Caco-2 (cell line): ENCODE measurements around the gene EHMT1. TPM values are rescaled to one million over a fixed set of nuclear protein-coding genes. Genes with fewer than 3 reads are reported as not detected.

Experiments
- BruUV-seq: library from RNA; stranded (reverse); fragments of 400-500 nt; replicated peaks from 2 replicates; lab custom pipeline; 2021; lab: Mats Ljungman, UMichigan
- CTCF ChIA-PET: fragments of 300-600 bp; sonication (Branson Sonifier 250); formaldehyde crosslinking; loops from one replicate; lab custom pipeline; 2022; ENCODE audit warnings: antibody characterized with exemption; lab: Charles Lee
- POLR2A ChIA-PET: fragments of 300-600 bp; sonication (Branson Sonifier 250); formaldehyde crosslinking; loops from one replicate; lab custom pipeline; 2022; ENCODE audit warnings: antibody characterized with exemption; lab: Charles Lee
- DNase-seq, 2 experiments: peaks; one replicate each; pipeline versions ENCODE4 v3.0.0 to v3.0.0-alpha.2; 2020 to 2022
- H3K27me3 ChIP-seq: replicated peaks from 2 replicates; pipeline ENCODE4 v1.6.0; 2011; ENCODE audit warnings: low read length; ENCODE audit not compliant: control insufficient read depth, insufficient read depth
- H3K36me3 ChIP-seq: 2 replicates; pipeline ENCODE4 v1.5.1; 2011; ENCODE audit warnings: low read length; ENCODE audit not compliant: control insufficient read depth, insufficient read depth
- H3K4me1 ChIP-seq: fragments of 250-450 bp; sonication (Bioruptor Pico); 2 replicates; pipeline ENCODE4 v1.5.1; 2020; ENCODE audit warnings: mild to moderate bottlenecking
- H3K4me3 ChIP-seq: 2 replicates; pipeline ENCODE4 v1.5.1; 2011; ENCODE audit warnings: low read depth, mild to moderate bottlenecking, control low read depth, low read length
- H3K9me3 ChIP-seq: fragments of 250-450 bp; sonication (Bioruptor Pico); 2 replicates; pipeline ENCODE4 v1.5.1; 2020; ENCODE audit warnings: mild to moderate bottlenecking, moderate library complexity
- H3K27ac Mint-ChIP-seq: one replicate; pipeline ENCODE4 v1.8.0; 2022; ENCODE audit warnings: mixed read lengths; ENCODE audit not compliant: unreplicated experiment
- H3K27me3 Mint-ChIP-seq: one replicate; pipeline ENCODE4 v1.8.0; 2022; ENCODE audit warnings: mixed read lengths; ENCODE audit not compliant: insufficient read depth, unreplicated experiment
- H3K36me3 Mint-ChIP-seq: one replicate; pipeline ENCODE4 v1.8.0; 2022; ENCODE audit warnings: mild to moderate bottlenecking, mixed read lengths; ENCODE audit not compliant: insufficient read depth, unreplicated experiment
- H3K4me1 Mint-ChIP-seq: one replicate; pipeline ENCODE4 v1.8.0; 2022; ENCODE audit warnings: low read depth, mixed read lengths; ENCODE audit not compliant: unreplicated experiment
- H3K4me3 Mint-ChIP-seq: one replicate; pipeline ENCODE4 v1.8.0; 2022; ENCODE audit warnings: mild to moderate bottlenecking, moderate library complexity, mixed read lengths; ENCODE audit not compliant: unreplicated experiment
- H3K9me3 Mint-ChIP-seq: one replicate; pipeline ENCODE4 v1.8.0; 2022; ENCODE audit warnings: mixed read lengths; ENCODE audit not compliant: unreplicated experiment
- intact Hi-C: fragments of 100-400 bp; cut with micrococcal nuclease; formaldehyde crosslinking; loops from one replicate; pipeline ENCODE4 v1.10.0; 2022; ENCODE audit not compliant: unreplicated experiment
- total RNA-seq: library from RNA; stranded (reverse); gene quantifications from 2 replicates; pipeline ENCODE4 v1.2.3, GENCODE V29; 2022
- TF ChIP-seq, protein P1 (sequence below), 2 experiments: fragments of 200-600 bp in 1 of 2; IDR thresholded peaks; 1 replicate in 1 of 2; 2 replicates in 1 of 2; pipeline versions ENCODE4 v1.5.1 to v1.8.0; 2011 to 2022; ENCODE audit warnings: antibody characterized with exemption in 1 of 2, control low read depth in 1 of 2, inconsistent platforms in 1 of 2, low read depth in 1 of 2, low read length in 1 of 2, mild to moderate bottlenecking in 1 of 2, moderate library complexity in 1 of 2; ENCODE audit not compliant: insufficient read depth in 1 of 2, severe bottlenecking in 1 of 2, unreplicated experiment in 1 of 2

The EHMT1 gene
- total RNA-seq, 1 experiment from 2014 or later: 92.9 TPM

DNA sequence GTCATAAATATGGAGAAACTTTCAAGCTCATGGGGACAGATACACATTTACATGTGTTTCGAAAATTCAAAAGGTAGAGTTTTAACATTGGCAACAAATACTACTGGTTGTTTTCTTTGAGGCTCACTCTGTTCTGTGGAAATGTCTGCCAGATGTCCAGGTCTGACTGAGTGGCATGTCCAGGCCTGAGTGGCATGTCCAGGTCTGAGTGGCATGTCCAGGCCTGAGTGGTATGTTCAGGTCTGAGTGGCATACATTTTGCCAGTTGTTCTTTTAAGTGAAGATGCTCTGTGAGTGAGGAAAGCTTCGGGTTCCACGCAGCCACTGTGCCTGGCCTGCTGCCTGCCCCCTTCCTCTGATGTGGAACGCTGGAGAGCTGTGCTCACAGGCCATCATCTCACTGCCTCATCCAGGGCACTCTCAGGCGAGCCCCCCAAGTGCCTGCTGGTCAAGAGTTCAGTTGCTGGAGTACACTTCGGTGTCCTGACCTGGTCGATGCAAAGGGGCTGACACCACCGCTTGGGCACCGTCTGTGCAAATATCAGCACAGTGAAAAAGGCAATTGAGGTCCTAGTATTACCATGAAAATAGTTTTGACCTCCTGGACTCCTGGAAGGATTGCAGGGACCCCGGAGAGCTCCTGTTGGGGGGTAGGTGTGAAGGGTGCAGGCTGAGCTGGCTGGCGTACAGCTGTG is 89.9 kb downstream of the EHMT1 start:
- CTCF ChIA-PET: no interaction called here
- Mint-ChIP-seq H3K9me3 (peaks cover 15% of the 10 kb centered on the region), H3K4me1 (no peaks in the 10 kb centered on the region), H3K27me3 (no peaks in the 10 kb centered on the region), H3K27ac (no peak overlapping the region), H3K36me3 (peaks cover 37% of the 10 kb centered on the region), H3K4me3 (no peak overlapping the region)
- TF ChIP-seq, protein P1, sequence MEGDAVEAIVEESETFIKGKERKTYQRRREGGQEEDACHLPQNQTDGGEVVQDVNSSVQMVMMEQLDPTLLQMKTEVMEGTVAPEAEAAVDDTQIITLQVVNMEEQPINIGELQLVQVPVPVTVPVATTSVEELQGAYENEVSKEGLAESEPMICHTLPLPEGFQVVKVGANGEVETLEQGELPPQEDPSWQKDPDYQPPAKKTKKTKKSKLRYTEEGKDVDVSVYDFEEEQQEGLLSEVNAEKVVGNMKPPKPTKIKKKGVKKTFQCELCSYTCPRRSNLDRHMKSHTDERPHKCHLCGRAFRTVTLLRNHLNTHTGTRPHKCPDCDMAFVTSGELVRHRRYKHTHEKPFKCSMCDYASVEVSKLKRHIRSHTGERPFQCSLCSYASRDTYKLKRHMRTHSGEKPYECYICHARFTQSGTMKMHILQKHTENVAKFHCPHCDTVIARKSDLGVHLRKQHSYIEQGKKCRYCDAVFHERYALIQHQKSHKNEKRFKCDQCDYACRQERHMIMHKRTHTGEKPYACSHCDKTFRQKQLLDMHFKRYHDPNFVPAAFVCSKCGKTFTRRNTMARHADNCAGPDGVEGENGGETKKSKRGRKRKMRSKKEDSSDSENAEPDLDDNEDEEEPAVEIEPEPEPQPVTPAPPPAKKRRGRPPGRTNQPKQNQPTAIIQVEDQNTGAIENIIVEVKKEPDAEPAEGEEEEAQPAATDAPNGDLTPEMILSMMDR (IDR thresholded peaks at IDR 0.05; ENCODE audit: insufficient read depth in 1 of 2, low read depth in 1 of 2, low read length in 1 of 2, severe bottlenecking in 1 of 2, unreplicated experiment in 1 of 2): no peak
- Histone ChIP-seq H3K9me3 (peaks cover 4% of the 10 kb centered on the region; the same call in 1 of the 2 replicates), H3K27me3 (no peaks in the 10 kb centered on the region), H3K4me1 (no peaks in the 10 kb centered on the region), H3K36me3 (no peaks in the 10 kb centered on the region), H3K4me3 (no peak overlapping the region)
- BruUV-seq: no TSS peak
- POLR2A ChIA-PET: no interaction called here
- no peak for DNase-seq
- intact Hi-C loops: no loop called here

DNA sequence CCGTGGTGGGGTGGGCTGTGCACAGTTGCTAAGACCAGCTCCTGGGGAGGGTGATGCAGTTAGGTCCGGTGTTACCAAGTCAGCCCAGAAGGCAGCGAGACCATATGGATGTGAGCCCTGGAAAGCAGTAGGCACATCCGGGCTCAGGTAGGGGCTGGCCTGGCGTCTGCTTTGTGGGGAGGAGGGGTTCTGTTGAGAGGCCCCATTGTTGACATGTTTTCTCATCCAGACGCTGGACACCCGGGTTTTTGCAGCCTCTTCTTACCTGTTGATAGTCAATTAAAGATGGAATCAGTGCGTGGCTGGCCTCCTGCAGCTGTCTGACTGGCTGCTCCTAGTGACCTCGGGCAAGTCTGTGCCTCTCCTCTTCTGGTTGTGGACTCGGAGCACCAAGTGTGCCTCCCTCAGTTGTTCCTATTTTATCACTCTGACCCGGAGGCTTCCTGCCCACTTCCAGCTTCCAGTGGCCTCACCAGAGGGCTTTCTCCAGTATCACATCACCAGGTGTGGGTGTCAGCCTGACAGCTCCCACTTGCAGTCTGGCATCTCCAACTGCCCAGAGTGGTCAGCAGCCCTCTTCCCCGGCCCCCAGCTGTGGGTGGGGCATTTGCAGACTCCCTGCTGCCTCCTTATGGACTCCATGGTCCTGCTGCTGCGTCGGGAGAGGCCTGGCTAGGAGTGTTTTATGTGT is 90.8 kb downstream of the EHMT1 start:
- Mint-ChIP-seq H3K27me3 (no peaks in the 10 kb centered on the region), H3K27ac (no peak overlapping the region), H3K4me1 (no peaks in the 10 kb centered on the region), H3K4me3 (no peak overlapping the region), H3K36me3 (peaks cover 38% of the 10 kb centered on the region), H3K9me3 (peaks cover 10% of the 10 kb centered on the region)
- CTCF ChIA-PET: interaction anchor here (0.7 kb wide), 2 partner anchors 25 to 53 kb away, joined by 3 to 6 read pairs; no protein-coding TSS in a partner anchor
- BruUV-seq: no TSS peak
- Histone ChIP-seq H3K4me1 (no peaks in the 10 kb centered on the region), H3K36me3 (no peaks in the 10 kb centered on the region), H3K27me3 (no peaks in the 10 kb centered on the region), H3K4me3 (no peak overlapping the region), H3K9me3 (peaks cover 9% of the 10 kb centered on the region; the same call in 1 of the 2 replicates)
- POLR2A ChIA-PET: no interaction called here
- TF ChIP-seq, protein P1 (IDR thresholded peaks at IDR 0.05; ENCODE audit: insufficient read depth in 1 of 2, low read depth in 1 of 2, low read length in 1 of 2, severe bottlenecking in 1 of 2, unreplicated experiment in 1 of 2): no peak
- no peak for DNase-seq
- intact Hi-C loops: no loop called here

DNA sequence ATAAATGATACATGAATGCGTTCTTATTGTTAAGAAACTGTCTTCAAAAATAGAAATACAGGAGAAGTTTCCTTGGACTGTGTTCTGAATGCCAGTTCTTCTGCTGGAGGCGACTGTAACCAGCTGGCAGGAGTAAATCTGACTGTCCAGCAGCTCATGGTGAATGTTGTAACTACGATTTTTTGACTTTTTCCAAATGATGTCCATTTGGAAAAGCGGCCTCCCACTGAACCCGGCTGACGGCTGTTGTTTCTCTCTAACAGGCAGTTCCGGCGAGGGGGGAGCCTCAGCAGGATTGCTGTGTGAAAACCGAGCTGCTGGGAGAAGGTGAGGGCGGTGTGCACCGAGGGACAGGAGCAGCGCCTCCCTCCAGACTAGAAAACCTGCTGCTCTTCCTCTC is 91.9 kb downstream of the EHMT1 start:
- H3K27me3 ChIP-seq: no peaks in the 10 kb centered on the region
- POLR2A ChIA-PET: no interaction called here
- no peaks in the 10 kb centered on the region for H3K4me1 ChIP-seq
- H3K9me3 Mint-ChIP-seq: peaks cover 10% of the 10 kb centered on the region
- H3K27ac Mint-ChIP-seq: no peak overlapping the region
- TF ChIP-seq, protein P1 (IDR thresholded peaks at IDR 0.05; ENCODE audit: insufficient read depth in 1 of 2, low read depth in 1 of 2, low read length in 1 of 2, severe bottlenecking in 1 of 2, unreplicated experiment in 1 of 2): no peak
- peaks cover 49% of the 10 kb centered on the region for H3K36me3 Mint-ChIP-seq
- H3K36me3 ChIP-seq: no peaks in the 10 kb centered on the region
- DNase-seq: no peak
- peaks cover 9% of the 10 kb centered on the region; the same call in 1 of the 2 replicates for H3K9me3 ChIP-seq
- intact Hi-C loops: no loop called here
- no TSS peak for BruUV-seq
- CTCF ChIA-PET: no interaction called here
- H3K4me3 ChIP-seq: no peak overlapping the region
- no peaks in the 10 kb centered on the region for H3K27me3 Mint-ChIP-seq
- no peak overlapping the region for H3K4me3 Mint-ChIP-seq
- no peaks in the 10 kb centered on the region for H3K4me1 Mint-ChIP-seq
